WTC11 (cell line): Measurements from ENCODE around the gene SMC5.

Experiments used
- ATF6 ChIP-seq: sonication (generic); formaldehyde crosslinking; IDR thresholded peaks from 2 replicates; pipeline ENCODE4 v1.8.1; 2023; ENCODE audit warnings: mild to moderate bottlenecking, missing genetic modification reagents
- CREB1 ChIP-seq: sonication (generic); formaldehyde crosslinking; IDR thresholded peaks from 2 replicates; pipeline ENCODE4 v1.8.0; 2023; ENCODE audit warnings: mild to moderate bottlenecking, missing genetic modification reagents
- CTCF ChIP-seq: fragments of 200-600 bp; IDR thresholded peaks from 2 replicates; pipeline ENCODE4 v1.8.0; 2022; ENCODE audit warnings: antibody characterized with exemption
- E2F5 ChIP-seq: sonication (generic); formaldehyde crosslinking; IDR thresholded peaks from 2 replicates; pipeline ENCODE4 v1.8.1; 2022; ENCODE audit warnings: mild to moderate bottlenecking, moderate library complexity, missing genetic modification reagents
- FOXJ3 ChIP-seq: sonication (generic); formaldehyde crosslinking; IDR thresholded peaks from 2 replicates; pipeline ENCODE4 v1.9.0; 2021; ENCODE audit warnings: missing genetic modification reagents, mild to moderate bottlenecking, borderline replicate concordance
- JUN ChIP-seq: sonication (generic); formaldehyde crosslinking; IDR thresholded peaks from 2 replicates; pipeline ENCODE4 v1.8.0; 2023; ENCODE audit warnings: mild to moderate bottlenecking, missing genetic modification reagents
- SP1 ChIP-seq: sonication (generic); formaldehyde crosslinking; conservative IDR thresholded peaks from 2 replicates; pipeline ENCODE4 v1.8.1; 2022; ENCODE audit warnings: missing genetic modification reagents
- ZNF121 ChIP-seq: sonication (generic); formaldehyde crosslinking; IDR thresholded peaks from 2 replicates; pipeline ENCODE4 v1.8.0; 2023; ENCODE audit warnings: missing genetic modification reagents

GRCh38 chr9:70402213-70402612 is 143.4 kb downstream of the SMC5 start:
- TF ChIP-seq SP1 (CRISPR knock-in tag) (no peak), E2F5 (CRISPR knock-in tag) (no peak), FOXJ3 (CRISPR knock-in tag) (no peak), CTCF (no peak), ZNF121 (no peak), ATF6 (CRISPR knock-in tag) (no peak), JUN (CRISPR knock-in tag) (no peak), CREB1 (CRISPR knock-in tag) (no peak)
